ENCODE results near the gene ITPR1.

- TF ChIP-seq USF2 (IDR thresholded peaks at IDR 0.05; ENCODE audit: low read depth, low read length) (no peak), POLR2A (IDR thresholded peaks at IDR 0.05; ENCODE audit: low read depth, low read length) (no peak), CTCF (conservative IDR thresholded peaks at IDR 0.05; ENCODE audit: low read depth, low read length) (peak; percentile 17; the same call in 1 of the 2 replicates), CHD1 (IDR thresholded peaks at IDR 0.05; ENCODE audit: low read depth, low read length) (no peak), SMC3 (IDR thresholded peaks at IDR 0.05; ENCODE audit: low read depth, low read length) (no peak), CEBPB (IDR thresholded peaks at IDR 0.05; ENCODE audit: low read depth, low read length) (no peak), MAZ (IDR thresholded peaks at IDR 0.05; ENCODE audit: borderline replicate concordance, low read depth, low read length) (no peak), RCOR1 (IDR thresholded peaks at IDR 0.05; ENCODE audit: insufficient replicate concordance, low read length) (no peak), FOS (IDR thresholded peaks at IDR 0.05; ENCODE audit: low read depth, low read length) (peak; percentile 30; the same call in 1 of the 2 replicates)
These were observed 228.4 kb downstream of the ITPR1 start for GRCh38 chr3:4721511-4721911.
